Osteocyte (in vitro differentiated cells): ENCODE results near the gene GALNT2. TPM values are rescaled to one million over a fixed set of nuclear protein-coding genes. Genes with fewer than 3 reads are reported as not detected.

Experiments
- DNase-seq: peaks from one replicate; pipeline ENCODE4 v3.0.0; 2021; ENCODE audit warnings: mixed read lengths; ENCODE audit not compliant: unreplicated experiment; ENCODE audit errors: extremely low spot score
- H3K27ac Mint-ChIP-seq: one replicate; pipeline ENCODE4 v1.8.0; 2021; ENCODE audit warnings: mild to moderate bottlenecking, mixed read lengths; ENCODE audit not compliant: unreplicated experiment
- H3K27me3 Mint-ChIP-seq: one replicate; pipeline ENCODE4 v1.8.0; 2021; ENCODE audit warnings: mixed read lengths; ENCODE audit not compliant: unreplicated experiment
- H3K36me3 Mint-ChIP-seq: one replicate; pipeline ENCODE4 v1.8.0; 2021; ENCODE audit warnings: mixed read lengths; ENCODE audit not compliant: unreplicated experiment
- H3K4me1 Mint-ChIP-seq: one replicate; pipeline ENCODE4 v1.8.0; 2021; ENCODE audit warnings: mixed read lengths; ENCODE audit not compliant: unreplicated experiment
- H3K4me3 Mint-ChIP-seq: one replicate; pipeline ENCODE4 v1.8.0; 2021; ENCODE audit warnings: mild to moderate bottlenecking, moderate library complexity, mixed read lengths; ENCODE audit not compliant: unreplicated experiment
- H3K9me3 Mint-ChIP-seq: one replicate; pipeline ENCODE4 v1.8.0; 2021; ENCODE audit warnings: mixed read lengths; ENCODE audit not compliant: unreplicated experiment
- CTCF ChIP-seq: fragments of 200-600 bp; sonication (generic); IDR thresholded peaks from 2 replicates; pipeline ENCODE4 v1.5.0; 2021; ENCODE audit warnings: antibody characterized with exemption, mild to moderate bottlenecking, moderate library complexity
- total RNA-seq: library from RNA; stranded (reverse); gene quantifications from 2 replicates; pipeline ENCODE4 v1.2.1, GENCODE V29; 2021

The GALNT2 gene
- total RNA-seq, 1 donor from 2014 or later, result 149 TPM

DNA sequence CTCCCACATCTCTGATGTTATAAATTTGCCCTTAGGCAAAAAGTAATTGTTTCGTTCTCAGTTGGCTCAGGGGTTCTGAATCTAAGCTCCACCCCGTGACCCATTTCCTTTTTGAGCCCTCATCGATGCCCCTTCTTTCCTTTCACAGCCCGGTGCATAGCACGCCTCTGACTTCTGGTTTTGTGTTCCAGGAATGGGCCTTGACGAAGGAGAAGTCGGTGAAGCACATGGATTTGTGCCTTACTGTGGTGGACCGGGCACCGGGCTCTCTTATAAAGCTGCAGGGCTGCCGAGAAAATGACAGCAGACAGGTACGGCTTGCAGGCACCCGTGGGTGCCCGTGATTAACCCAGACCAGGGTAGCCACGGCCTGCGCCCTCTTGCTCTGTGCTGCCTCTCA, 207.2 kb downstream of the GALNT2 start:
- Mint-ChIP-seq H3K27ac (no peak overlapping the region), H3K4me1 (peaks cover 2% of the 10 kb centered on the region), H3K36me3 (peaks cover 29% of the 10 kb centered on the region), H3K27me3 (no peaks in the 10 kb centered on the region), H3K4me3 (no peak overlapping the region), H3K9me3 (no peaks in the 10 kb centered on the region)
- no peak for TF ChIP-seq CTCF
- no peak for DNase-seq

- Mint-ChIP-seq H3K9me3 (no peaks in the 10 kb centered on the region), H3K4me1 (no peaks in the 10 kb centered on the region), H3K27me3 (no peaks in the 10 kb centered on the region), H3K27ac (no peak overlapping the region), H3K36me3 (peaks cover 37% of the 10 kb centered on the region), H3K4me3 (no peak overlapping the region)
- DNase-seq, result no peak
- no peak for TF ChIP-seq CTCF
Observed at GRCh38 chr1:230276401-230276800, 209.4 kb downstream of the GALNT2 start.

GRCh38 chr1:230277201-230278025, 210.4 kb downstream of the GALNT2 start:
- H3K36me3 Mint-ChIP-seq, result peaks cover 37% of the 10 kb centered on the region
- H3K4me1 Mint-ChIP-seq, result no peaks in the 10 kb centered on the region
- no peaks in the 10 kb centered on the region for H3K27me3 Mint-ChIP-seq
- H3K9me3 Mint-ChIP-seq, result no peaks in the 10 kb centered on the region
- TF ChIP-seq CTCF, result no peak
- H3K4me3 Mint-ChIP-seq, result no peak overlapping the region
- no peak for DNase-seq
- no peak overlapping the region for H3K27ac Mint-ChIP-seq

GRCh38 chr1:230278376-230278775, 211.3 kb downstream of the GALNT2 start:
- H3K36me3 Mint-ChIP-seq, result peaks cover 39% of the 10 kb centered on the region
- no peak overlapping the region for H3K27ac Mint-ChIP-seq
- H3K4me3 Mint-ChIP-seq, result no peak overlapping the region
- H3K4me1 Mint-ChIP-seq, result no peaks in the 10 kb centered on the region
- no peaks in the 10 kb centered on the region for H3K9me3 Mint-ChIP-seq
- DNase-seq, result no peak
- TF ChIP-seq CTCF, result no peak
- H3K27me3 Mint-ChIP-seq, result no peaks in the 10 kb centered on the region

DNA sequence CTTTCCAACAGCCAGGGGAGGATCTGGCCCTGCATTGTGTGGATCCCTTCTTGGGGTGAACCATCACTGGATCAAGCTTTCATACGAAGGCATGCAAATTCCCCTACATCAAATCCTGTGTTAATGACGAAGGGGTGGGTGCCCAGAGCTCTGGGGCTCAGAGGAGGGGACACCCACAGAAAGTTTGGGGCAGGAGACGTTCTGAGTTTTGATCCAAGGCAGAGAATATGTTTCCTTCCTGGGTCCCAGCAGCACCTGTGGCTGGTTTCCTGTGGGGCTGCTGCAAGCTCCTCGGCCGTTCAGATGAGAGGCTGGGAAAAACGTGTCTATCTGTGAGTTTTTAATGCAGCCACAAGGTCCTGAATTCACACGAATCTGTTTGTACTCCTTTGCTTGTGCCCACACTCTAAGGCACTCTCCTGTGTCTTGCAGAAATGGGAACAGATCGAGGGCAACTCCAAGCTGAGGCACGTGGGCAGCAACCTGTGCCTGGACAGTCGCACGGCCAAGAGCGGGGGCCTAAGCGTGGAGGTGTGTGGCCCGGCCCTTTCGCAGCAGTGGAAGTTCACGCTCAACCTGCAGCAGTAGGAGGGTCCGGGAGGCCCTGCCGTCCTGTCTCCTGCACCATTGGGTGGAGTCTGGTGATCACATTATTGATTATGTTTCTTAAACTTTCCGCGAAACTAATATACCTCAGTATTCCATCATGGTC, 212.0 kb downstream of the GALNT2 start:
- DNase-seq, result no peak
- Mint-ChIP-seq H3K9me3 (no peaks in the 10 kb centered on the region), H3K36me3 (peaks cover 43% of the 10 kb centered on the region), H3K27me3 (no peaks in the 10 kb centered on the region), H3K4me3 (no peak overlapping the region), H3K27ac (no peak overlapping the region), H3K4me1 (no peaks in the 10 kb centered on the region)
- TF ChIP-seq CTCF, result no peak
